CD4-positive, alpha-beta T cell treated with Interleukin-12 subunit alpha and Interleukin-12 subunit beta, for 1 hour (primary cell): Measurements from ENCODE around the gene GPD1.
"Not testable (repeated sequence)": the region's sequence is repeated elsewhere in the genome, so short reads cannot be mapped to it uniquely, and the experiment has no call there.

Experiments used
- DNase-seq: peaks from one replicate; pipeline ENCODE4 v3.0.0-alpha.2; 2020

Gene GPD1

DNA sequence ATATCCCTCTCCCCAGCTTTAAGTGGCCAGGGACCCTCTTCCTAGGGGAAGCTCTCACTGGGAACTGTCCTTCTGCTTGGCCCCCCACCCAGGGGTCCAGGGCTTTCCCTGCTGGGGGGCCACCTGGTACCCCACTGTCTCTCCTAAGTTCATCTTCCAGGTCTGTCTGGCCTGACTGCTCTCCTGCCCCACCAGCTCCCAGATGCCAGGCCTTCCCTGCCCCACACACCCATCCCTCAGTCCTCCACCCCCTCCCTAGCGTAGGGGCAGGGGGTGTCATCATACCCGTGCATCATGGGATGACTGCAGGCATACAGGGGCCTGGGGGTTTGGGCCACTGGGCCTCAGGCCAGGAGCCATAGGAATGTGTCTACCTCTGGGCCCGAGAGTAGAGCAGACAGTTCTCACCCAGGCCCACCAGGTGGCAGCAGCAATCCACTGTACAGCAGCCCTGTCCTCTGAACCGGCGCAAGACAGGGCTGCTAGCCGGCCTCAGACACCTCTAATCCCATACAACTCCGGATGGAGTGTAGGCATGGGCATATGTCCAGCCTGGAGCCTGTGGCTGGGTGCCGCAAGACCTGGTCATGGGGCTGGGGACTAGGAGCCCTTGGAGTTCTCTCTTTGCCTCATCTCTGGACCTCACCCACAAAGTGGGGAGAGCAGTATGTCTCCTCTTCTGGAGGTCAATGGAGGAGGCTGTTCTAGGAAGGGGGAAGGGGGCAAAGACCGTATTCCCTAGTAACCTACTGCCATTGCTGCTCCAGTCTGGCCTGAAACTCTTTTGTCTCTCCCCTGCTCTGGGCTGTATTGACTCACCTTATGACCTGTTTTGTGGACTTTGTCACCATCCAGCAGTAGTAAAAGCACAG is 28.6 kb upstream of the GPD1 start:
- DNase-seq: peak; percentile 81

DNA sequence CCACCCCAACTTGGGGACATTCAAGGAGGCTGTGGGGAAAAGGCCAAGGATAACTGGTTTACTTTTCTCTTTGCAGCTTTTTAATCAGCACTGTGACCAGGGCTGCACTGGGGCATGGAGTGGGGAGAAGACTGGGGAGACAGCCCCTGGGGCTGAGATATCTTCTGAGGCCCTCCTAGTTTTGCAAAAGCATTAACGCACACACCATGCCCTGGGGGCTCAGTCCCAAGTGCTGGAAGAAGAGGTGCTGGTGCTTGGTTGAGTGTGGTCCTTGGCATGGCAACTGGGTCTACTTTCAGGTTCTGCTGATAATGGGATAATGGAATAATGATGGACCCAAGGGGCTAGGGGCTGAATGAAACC is 28.0 kb upstream of the GPD1 start:
- no peak for DNase-seq

- DNase-seq: no peak
Observed at GRCh38 chr12:50077099-50077498, 26.7 kb upstream of the GPD1 start.

DNA sequence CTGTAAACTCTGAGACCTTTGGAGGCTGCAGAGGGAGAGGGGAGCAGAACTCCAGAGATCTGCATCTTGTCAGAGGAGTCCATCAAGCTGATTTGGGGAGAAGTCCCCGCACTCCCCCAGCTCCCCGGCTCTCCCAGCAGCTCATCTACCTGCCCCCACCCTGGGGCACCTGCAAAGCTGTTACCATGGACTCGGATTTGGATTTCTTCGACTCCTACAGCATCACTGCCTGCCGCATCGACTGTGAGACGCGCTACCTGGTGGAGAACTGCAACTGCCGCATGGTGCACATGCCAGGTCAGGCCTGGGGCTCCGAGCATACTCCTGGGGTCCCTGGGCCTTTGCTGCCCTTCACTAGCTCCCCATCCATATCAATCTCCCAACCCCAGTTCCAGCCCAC is 25.5 kb upstream of the GPD1 start:
- DNase-seq: no peak

DNA sequence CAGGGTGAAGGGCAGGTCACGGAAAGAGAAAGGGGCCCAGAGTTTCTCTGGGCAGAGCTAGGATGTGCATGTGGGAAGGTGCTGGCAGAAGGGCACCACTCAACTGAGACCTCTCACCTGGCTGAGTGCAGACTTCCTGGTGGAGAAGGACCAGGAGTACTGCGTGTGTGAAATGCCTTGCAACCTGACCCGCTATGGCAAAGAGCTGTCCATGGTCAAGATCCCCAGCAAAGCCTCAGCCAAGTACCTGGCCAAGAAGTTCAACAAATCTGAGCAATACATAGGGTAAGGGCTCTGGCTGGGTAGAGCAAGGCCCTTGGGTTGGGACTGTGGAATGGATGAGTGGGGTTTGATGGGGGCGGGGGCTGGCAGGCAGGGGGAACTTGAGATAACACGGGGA is 24.0 kb upstream of the GPD1 start:
- no peak for DNase-seq

DNA sequence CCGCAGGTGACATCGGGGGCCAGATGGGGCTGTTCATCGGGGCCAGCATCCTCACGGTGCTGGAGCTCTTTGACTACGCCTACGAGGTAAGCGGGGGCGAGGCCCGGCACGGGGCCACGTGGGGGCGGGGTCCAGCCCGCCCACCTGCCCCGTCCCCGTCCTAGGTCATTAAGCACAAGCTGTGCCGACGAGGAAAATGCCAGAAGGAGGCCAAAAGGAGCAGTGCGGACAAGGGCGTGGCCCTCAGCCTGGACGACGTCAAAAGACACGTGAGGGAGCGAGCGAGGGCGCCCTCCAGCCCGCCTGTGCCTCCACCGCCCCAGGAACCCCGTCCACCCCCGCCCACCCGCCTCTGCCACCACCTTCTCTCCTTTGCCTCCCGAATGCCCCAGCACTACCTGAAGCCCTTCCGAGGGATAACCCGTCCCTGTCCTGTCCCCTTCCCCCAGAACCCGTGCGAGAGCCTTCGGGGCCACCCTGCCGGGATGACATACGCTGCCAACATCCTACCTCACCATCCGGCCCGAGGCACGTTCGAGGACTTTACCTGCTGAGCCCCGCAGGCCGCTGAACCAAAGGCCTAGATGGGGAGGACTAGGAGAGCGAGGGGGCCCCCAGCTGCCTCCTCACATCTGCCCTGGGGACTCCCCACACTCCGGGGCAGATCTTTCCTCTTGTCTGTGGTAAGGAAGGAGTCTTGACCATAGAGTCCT is 22.6 kb upstream of the GPD1 start:
- no peak for DNase-seq

DNA sequence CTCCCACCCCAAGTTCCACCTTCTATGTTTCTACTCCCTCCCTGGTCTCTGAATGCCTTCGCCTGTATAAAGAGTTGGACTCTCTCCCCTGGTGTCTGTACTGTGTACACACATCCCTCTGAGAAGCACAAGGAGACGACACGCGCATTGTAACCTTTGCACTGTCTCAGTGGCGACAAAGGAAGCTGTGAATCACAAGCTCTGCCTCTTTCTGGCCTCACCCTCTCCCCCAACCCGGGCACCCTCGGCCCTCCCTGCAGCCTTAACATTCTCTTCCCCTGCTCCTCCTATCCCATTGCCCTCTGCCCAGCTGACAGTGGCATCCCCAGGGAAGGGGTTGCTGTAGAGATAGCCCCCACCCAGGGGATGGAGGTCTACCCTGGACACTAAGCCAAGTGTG is 21.2 kb upstream of the GPD1 start:
- no peak for DNase-seq

DNA sequence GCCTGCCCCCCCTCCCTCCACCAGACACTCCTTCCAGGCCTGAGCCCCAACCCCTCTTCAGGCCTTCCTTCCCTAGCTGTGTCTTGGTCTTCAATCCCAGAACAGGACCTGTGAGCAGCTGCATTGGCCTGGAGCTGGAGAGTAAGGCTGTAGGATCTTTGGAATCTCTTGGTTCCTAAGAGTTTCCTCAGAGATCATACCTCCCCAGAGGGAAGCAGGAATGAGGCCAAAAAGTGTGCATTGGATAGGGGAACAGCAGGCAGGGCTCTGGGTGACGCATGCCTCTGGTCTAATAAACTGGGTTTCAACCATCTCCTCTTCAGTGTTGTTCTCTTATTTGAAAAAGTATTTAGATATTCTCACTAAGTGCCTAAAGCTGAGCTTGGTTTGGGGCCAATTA is 20.5 kb upstream of the GPD1 start:
- DNase-seq: no peak

DNA sequence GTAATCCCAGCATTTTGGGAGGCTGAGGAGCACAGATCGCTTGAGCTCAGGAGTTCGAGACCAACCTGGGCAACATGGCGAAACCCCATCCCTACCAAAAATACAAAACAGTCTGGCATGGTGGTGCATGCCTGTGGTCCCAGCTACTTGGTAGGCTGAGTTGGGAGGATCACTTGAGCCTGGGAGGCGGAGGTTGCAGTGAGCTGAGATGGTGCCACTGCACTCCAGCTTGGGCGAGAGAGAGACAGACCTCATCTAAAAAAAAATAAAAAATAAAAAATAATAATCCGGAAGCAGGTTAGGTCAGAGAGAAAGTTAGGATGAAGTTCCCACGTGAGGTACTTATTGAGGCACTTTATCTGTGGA is 19.4 kb upstream of the GPD1 start:
- not testable (repeated sequence) for DNase-seq

DNA sequence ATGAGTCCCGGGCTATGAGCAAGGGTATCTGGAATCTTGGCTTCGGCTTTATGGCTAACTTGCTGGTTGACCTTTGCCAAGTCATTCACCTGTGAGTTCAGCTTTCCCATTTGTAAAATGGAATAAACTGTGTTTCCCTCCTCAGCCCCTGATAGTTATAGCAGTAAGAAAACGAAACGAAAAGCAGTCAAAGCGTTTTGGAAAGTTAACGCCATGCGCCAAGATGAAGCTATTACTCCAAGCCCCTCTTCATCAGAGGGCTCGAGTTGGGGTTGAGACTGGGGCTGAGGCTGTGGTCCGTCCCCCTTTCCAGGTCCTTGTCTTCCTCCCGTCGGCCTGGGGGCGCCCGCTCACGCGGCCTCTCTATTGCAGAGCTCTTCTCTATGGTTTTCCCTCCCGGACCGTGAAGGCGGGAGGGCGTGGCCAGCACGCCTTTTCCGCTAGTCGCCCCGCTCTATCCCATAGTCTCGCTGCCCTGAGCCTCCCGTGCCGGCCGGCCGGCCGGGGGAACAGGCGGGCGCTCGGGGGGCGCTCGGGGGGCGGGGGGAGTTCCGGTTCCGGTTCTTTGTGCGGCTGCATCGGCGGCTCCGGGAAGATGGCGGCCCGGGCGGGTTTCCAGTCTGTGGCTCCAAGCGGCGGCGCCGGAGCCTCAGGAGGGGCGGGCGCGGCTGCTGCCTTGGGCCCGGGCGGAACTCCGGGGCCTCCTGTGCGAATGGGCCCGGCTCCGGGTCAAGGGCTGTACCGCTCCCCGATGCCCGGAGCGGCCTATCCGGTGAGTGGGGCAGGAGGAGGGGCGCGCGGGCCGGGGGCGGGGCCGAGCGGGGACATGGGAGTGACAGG is 18.8 kb upstream of the GPD1 start, which contains the start of gene SMARCD1:
Gene SMARCD1, plus strand, starts transcription at position 568 of the 840 bp plus-strand sequence. Its CDS starts 28 bp downstream, at position 596.
- peak; percentile 91 for DNase-seq

GRCh38 chr12:50085615-50086072 is 18.2 kb upstream of the GPD1 start:
- DNase-seq: no peak

DNA sequence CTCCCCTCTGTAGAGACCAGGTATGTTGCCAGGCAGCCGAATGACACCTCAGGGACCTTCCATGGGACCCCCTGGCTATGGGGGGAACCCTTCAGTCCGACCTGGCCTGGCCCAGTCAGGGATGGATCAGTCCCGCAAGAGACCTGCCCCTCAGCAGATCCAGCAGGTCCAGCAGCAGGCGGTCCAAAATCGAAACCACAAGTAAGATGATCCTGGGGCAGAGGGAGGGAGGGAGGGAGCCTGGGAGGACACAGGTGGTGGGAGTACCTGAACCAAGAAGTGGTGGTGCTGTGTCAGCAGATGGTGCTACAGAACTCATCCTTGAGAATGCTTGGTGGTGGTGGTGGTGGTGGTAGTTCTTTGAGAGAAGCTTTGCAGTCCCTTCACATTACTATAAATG is 17.7 kb upstream of the GPD1 start:
- no peak for DNase-seq

GRCh38 chr12:50087151-50087550 is 16.7 kb upstream of the GPD1 start:
- DNase-seq: no peak

DNA sequence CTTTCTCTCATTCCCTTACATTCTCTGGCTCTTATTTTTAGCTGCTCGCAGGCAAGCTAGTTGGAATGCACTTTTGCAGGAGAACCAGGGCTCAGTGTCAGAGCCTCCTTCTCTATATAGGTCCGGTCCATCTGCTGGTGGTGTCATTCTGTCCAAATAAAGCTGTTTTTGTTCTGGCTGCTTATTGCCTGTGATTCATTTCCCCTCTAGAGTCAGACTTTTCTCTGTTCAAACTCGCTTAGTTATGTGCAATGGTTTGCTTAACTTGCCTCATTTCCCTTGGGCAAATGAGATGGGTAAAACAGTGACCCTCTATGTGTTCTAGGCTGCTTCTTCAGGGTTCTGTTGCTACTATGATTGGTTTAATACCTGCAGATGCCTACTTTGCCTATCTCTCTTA is 15.8 kb upstream of the GPD1 start:
- no peak for DNase-seq

GRCh38 chr12:50088577-50089335 is 15.1 kb upstream of the GPD1 start:
- peak; percentile 73 for DNase-seq

DNA sequence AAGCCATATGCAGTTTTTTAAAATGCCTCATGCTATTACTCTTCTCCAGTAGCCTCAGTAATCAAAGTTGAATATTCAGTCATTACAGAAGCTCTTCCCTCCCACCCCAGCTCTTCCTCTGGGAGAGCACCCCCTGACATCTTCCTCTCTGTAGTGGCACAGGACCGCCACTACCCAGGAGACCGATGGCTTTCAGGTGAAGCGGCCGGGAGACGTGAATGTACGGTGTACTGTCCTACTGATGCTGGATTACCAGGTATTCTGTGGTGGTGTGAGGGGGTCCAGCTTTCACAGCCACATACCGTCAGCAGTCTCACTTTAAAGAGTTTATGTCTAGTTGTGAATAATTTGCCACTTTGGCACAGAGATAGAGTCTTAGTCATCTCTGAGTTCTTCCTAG is 14.1 kb upstream of the GPD1 start:
- DNase-seq: no peak

DNA sequence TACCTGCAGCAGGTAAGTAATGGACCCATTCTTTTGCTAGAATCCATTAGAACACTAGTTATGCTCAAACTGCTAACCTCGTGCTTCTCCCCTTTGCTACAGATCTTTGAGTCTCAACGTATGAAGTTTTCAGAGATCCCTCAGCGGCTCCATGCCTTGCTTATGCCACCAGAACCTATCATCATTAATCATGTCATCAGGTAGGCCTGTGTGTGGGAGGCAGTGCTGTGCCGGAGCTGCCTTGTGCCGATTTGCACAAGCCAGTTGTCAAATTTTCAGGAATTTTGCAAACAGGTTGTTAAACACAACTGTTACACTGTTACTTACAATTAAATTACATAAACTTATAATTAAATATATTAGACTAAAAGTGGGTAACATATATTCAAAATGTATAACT is 13.4 kb upstream of the GPD1 start:
- DNase-seq: no peak

GRCh38 chr12:50097952-50098351 is 5.9 kb upstream of the GPD1 start:
- no peak for DNase-seq

DNA sequence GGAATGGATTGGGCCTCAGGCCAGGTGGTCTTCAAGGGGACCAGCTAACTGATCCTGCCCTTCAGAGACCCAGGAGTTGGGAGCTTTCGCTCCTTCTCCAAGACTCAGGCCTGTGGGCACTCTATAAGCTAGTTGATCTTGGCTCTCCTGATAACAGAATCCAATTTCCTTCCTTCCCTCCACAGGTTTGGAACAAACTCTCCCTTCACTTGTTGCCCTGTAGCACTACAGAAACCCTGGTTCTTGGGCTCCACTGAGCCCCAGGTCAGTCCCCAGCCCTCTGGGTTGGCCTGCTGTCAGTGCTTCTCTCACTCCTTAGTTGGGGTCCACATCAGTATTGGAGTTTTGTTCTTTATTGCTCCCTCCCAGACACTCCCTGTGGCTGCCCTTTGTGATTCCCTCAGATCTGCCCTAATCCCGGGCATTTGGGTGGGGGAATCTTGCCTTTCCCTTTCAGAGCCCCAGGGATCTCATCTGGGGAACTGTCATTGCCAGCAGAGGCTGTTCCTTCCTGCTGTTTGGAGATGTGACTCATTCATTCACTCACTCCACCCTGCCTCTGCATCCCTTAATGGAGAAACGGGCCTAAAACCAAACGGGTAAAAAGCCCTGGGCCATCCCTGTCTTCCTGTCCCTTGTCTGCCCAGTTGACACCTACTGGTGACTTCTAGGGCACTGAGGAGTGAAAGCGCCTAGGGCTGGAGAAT is 4.4 kb upstream of the GPD1 start:
- DNase-seq: no peak

- DNase-seq: no peak
Observed at GRCh38 chr12:50100561-50100960, 3.2 kb upstream of the GPD1 start.

DNA sequence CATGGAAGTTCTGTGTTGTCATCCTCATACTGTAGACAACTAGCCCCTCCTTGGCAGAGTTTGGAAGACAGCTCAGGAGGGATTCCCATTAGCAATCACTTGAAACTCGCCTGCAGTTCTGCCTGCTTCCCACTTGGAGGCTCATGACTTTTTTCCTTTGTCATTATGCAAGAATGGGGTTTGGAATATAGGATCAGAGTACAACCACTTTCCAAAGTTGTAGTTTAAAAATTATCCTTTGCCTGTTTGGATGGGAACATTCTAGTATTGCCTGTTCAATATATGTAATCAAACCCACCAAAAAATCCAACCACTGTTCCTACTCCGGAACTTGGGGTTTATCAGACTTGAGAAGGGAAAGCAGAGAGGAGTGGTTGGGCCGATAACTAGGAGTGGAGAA is 2.1 kb upstream of the GPD1 start:
- no peak for DNase-seq

- DNase-seq: no peak
Observed at GRCh38 chr12:50102131-50102531, 1.7 kb upstream of the GPD1 start.
